Smooth muscle cell (in vitro differentiated cells): ENCODE measurements around the gene EFNB2. TPM values are rescaled to one million over a fixed set of nuclear protein-coding genes. Genes with fewer than 3 reads are reported as not detected.

Experiments
- DNase-seq: peaks from one replicate; lab custom pipeline; 2025; ENCODE audit not compliant: unreplicated experiment; lab: John Stamatoyannopoulos, UW
- H2AFZ ChIP-seq: fragments of 200-600 bp; sonication (generic); 2 replicates; pipeline ENCODE4 v1.6.0; 2016; ENCODE audit warnings: antibody characterized with exemption, low read depth, mild to moderate bottlenecking
- H3F3A ChIP-seq: fragments of 200-600 bp; sonication (generic); 2 replicates; pipeline ENCODE4 v1.6.0; 2017; ENCODE audit warnings: antibody characterized with exemption, low read depth
- H3K27ac ChIP-seq: fragments of 200-600 bp; sonication (generic); 2 replicates; pipeline ENCODE4 v1.5.1; 2016; ENCODE audit warnings: low read depth, mild to moderate bottlenecking
- H3K27me3 ChIP-seq: fragments of 200-600 bp; sonication (generic); 2 replicates; pipeline ENCODE4 v1.6.1; 2016; ENCODE audit warnings: low read depth, mild to moderate bottlenecking
- H3K36me3 ChIP-seq: fragments of 200-600 bp; sonication (generic); 2 replicates; pipeline ENCODE4 v1.5.1; 2016; ENCODE audit warnings: low read depth
- H3K4me1 ChIP-seq: fragments of 200-600 bp; sonication (generic); 2 replicates; pipeline ENCODE4 v1.5.1; 2016; ENCODE audit warnings: low read depth
- H3K4me2 ChIP-seq: fragments of 200-600 bp; sonication (generic); 2 replicates; pipeline ENCODE4 v1.6.0; 2016; ENCODE audit warnings: mild to moderate bottlenecking
- H3K4me3 ChIP-seq: fragments of 200-600 bp; sonication (generic); 2 replicates; pipeline ENCODE4 v1.5.1; 2016; ENCODE audit warnings: mild to moderate bottlenecking
- H3K79me2 ChIP-seq: fragments of 200-600 bp; sonication (generic); 2 replicates; pipeline ENCODE4 v1.6.0; 2016; ENCODE audit warnings: low read depth, mild to moderate bottlenecking
- H3K9ac ChIP-seq: fragments of 200-600 bp; sonication (generic); 2 replicates; pipeline ENCODE4 v1.6.0; 2016; ENCODE audit warnings: low read depth
- H3K9me3 ChIP-seq: fragments of 200-600 bp; sonication (generic); replicated peaks from 2 replicates; pipeline ENCODE4 v1.5.1; 2016; ENCODE audit warnings: low read depth
- H4K20me1 ChIP-seq: fragments of 200-600 bp; sonication (generic); 2 replicates; pipeline ENCODE4 v1.6.0; 2016; ENCODE audit warnings: low read depth
- CTCF ChIP-seq: fragments of 200-600 bp; sonication (generic); IDR thresholded peaks from 2 replicates; pipeline ENCODE4 v1.5.1; 2017; ENCODE audit warnings: borderline replicate concordance, mild to moderate bottlenecking, antibody characterized with exemption; ENCODE audit not compliant: insufficient read depth, poor library complexity, severe bottlenecking
- WGBS: methylation state at CpG from one replicate; pipeline ENCODE4 v1.1.7; 2016; ENCODE audit warnings: low lambda C conversion rate; 5-methylcytosine and 5-hydroxymethylcytosine counted together
- polyA plus RNA-seq: library from polyadenylated mRNA; unstranded; fragments of >200 nt; fragmentation: Nextera tagmentation; extraction: Ambion mirVana; gene quantifications from 2 replicates; pipeline ENCODE4 v1.2.1, GENCODE V29; 2016
- total RNA-seq: library from RNA; depleted of rRNA; stranded (reverse); fragments of >200 nt; gene quantifications from 2 replicates; pipeline ENCODE4 v1.2.3, GENCODE V29; 2014

The EFNB2 gene
- total and polyA plus RNA-seq, 2 experiments from 2014 or later, result 15.5 to 42.0 TPM

DNA sequence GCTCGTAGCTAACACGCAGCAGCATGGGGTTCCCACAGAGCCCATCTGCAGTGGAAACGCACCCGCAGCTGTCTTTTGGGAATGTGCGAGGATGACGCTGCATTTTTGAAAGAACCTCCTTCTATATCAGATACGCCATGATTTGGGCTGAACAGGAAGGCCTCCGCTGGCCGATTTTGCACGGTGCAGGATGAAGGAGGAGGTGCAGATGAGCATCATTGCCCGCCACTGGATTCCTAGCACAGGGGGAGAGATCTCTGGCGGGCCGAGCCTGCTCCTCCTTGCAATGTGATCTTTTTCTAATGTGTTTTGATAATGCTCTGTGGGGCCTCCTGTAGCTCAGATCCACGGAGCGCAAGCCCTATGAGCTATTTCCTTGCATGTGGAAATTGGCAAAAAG, 55.5 kb downstream of the EFNB2 start:
- Histone ChIP-seq H3K27me3 (no peaks in the 10 kb centered on the region), H3K4me3 (no peak overlapping the region), H3K9ac (no peak overlapping the region), H4K20me1 (no peaks in the 10 kb centered on the region), H3K79me2 (no peaks in the 10 kb centered on the region), H3K36me3 (no peaks in the 10 kb centered on the region), H3K4me2 (no peak overlapping the region), H3K9me3 (no peaks in the 10 kb centered on the region), H3K27ac (no peak overlapping the region), H2AFZ (no peak overlapping the region), H3F3A (no peaks in the 10 kb centered on the region), H3K4me1 (no peaks in the 10 kb centered on the region)
- TF ChIP-seq CTCF, result no peak
- no peak for DNase-seq
- WGBS, result 93% methylated on average over 15 of the region's 15 CpGs

DNA sequence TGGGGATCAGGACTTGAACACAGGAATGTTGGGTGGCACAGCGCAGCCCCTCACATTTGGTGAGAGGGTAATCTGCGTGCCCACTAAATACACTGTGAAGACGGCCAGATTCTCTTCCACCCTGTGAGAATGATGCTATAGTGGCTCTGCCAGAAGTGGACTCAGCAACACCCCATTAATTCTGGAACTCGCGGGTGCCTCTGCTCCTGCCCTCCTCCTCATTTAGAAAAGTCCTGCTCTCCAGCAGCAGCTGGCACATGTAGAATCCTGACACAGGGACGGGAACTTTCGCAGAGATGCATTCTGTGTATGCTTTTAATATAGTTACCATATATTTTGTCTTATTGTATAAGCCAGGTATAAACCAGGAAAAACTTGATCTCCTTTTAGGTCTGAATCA, 57.3 kb downstream of the EFNB2 start:
- Histone ChIP-seq H3K27me3 (no peaks in the 10 kb centered on the region), H3K4me2 (no peak overlapping the region), H3F3A (peaks cover 5% of the 10 kb centered on the region), H3K27ac (no peak overlapping the region), H3K9ac (no peak overlapping the region), H3K4me1 (no peaks in the 10 kb centered on the region), H3K9me3 (no peaks in the 10 kb centered on the region), H3K79me2 (no peaks in the 10 kb centered on the region), H4K20me1 (no peaks in the 10 kb centered on the region), H2AFZ (no peak overlapping the region), H3K4me3 (no peak overlapping the region), H3K36me3 (no peaks in the 10 kb centered on the region)
- 95% methylated on average over 7 of the region's 7 CpGs for WGBS
- TF ChIP-seq CTCF, result no peak
- DNase-seq, result no peak

DNA sequence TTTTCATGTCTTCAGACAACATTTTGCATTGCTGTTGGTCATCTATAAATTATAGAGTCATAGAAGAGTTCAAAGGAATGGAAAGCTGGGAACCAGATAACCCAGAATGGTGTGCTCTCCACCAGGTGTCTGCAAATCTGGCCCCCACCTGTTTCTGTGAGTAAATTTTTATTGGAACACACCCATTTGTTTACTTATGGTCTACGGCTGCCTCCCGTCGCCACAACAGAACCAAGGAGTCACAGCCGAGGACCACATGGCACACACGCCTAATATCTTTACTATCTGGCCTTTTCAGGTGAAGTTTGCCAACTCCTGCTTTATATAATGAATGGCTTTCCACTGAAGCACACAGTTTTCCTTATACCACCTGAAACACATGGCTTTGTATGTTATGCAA, 58.2 kb downstream of the EFNB2 start:
- Histone ChIP-seq H3K9me3 (no peaks in the 10 kb centered on the region), H3K27ac (no peak overlapping the region), H3K36me3 (no peaks in the 10 kb centered on the region), H3K9ac (no peak overlapping the region), H2AFZ (no peak overlapping the region), H3K4me2 (no peak overlapping the region), H3K4me3 (no peak overlapping the region), H3K4me1 (peaks cover 7% of the 10 kb centered on the region), H3F3A (peaks cover 10% of the 10 kb centered on the region), H3K79me2 (no peaks in the 10 kb centered on the region), H4K20me1 (no peaks in the 10 kb centered on the region), H3K27me3 (no peaks in the 10 kb centered on the region)
- 93% methylated on average over 5 of the region's 5 CpGs for WGBS
- no peak for TF ChIP-seq CTCF
- DNase-seq, result no peak

GRCh38 chr13:106475852-106476251, 59.6 kb downstream of the EFNB2 start:
- TF ChIP-seq CTCF, result no peak
- Histone ChIP-seq H3K27me3 (no peaks in the 10 kb centered on the region), H3K36me3 (no peaks in the 10 kb centered on the region), H3K4me3 (no peak overlapping the region), H3F3A (peaks cover 10% of the 10 kb centered on the region), H3K9me3 (no peaks in the 10 kb centered on the region), H3K79me2 (no peaks in the 10 kb centered on the region), H4K20me1 (no peaks in the 10 kb centered on the region), H3K27ac (no peak overlapping the region), H3K9ac (no peak overlapping the region), H3K4me2 (no peak overlapping the region), H3K4me1 (peaks cover 7% of the 10 kb centered on the region), H2AFZ (no peak overlapping the region)
- 75% methylated on average over 3 of the region's 3 CpGs for WGBS
- DNase-seq, result no peak
